GM15510 (cell line): ENCODE data around the gene NR6A1.

Source experiments
- POLR2A ChIP-seq: IDR thresholded peaks from 3 replicates; pipeline ENCODE4 v1.6.1; 2011; ENCODE audit warnings: borderline replicate concordance; ENCODE audit not compliant: insufficient read length; ENCODE audit errors: extremely low read depth

NR6A1 gene

GRCh38 chr9:124475158-124475867 is 295.8 kb downstream of the NR6A1 start:
- TF ChIP-seq POLR2A = no peak

- TF ChIP-seq POLR2A = no peak
Observed at GRCh38 chr9:124474151-124474550, 297.0 kb downstream of the NR6A1 start.

GRCh38 chr9:124473310-124473709 is 297.8 kb downstream of the NR6A1 start:
- TF ChIP-seq POLR2A = no peak

GRCh38 chr9:124472770-124473169 is 298.3 kb downstream of the NR6A1 start:
- TF ChIP-seq POLR2A = no peak

GRCh38 chr9:124471761-124472160 is 299.4 kb downstream of the NR6A1 start:
- no peak for TF ChIP-seq POLR2A

GRCh38 chr9:124470726-124471125 is 300.4 kb downstream of the NR6A1 start:
- no peak for TF ChIP-seq POLR2A

- TF ChIP-seq POLR2A = no peak
Observed at GRCh38 chr9:124470306-124470705, 300.8 kb downstream of the NR6A1 start.

GRCh38 chr9:124469011-124469832 is 301.9 kb downstream of the NR6A1 start:
- TF ChIP-seq POLR2A = no peak

GRCh38 chr9:124468061-124468740 is 302.9 kb downstream of the NR6A1 start:
- TF ChIP-seq POLR2A = no peak

GRCh38 chr9:124467410-124468060 is 303.6 kb downstream of the NR6A1 start:
- no peak for TF ChIP-seq POLR2A
